ENCODE measurements around the gene NANOG. TPM values are rescaled to one million over a fixed set of nuclear protein-coding genes. Genes with fewer than 3 reads are reported as not detected.
"Not testable (repeated sequence)": the region's sequence is repeated elsewhere in the genome, so short reads cannot be mapped to it uniquely, and the experiment has no call there.

NANOG gene
- polyA plus RNA-seq, 3 donors: not detected

GRCh38 chr12:7797698-7798398, 8.6 kb downstream of the NANOG start:
- WGBS (ENCODE audit: insufficient coverage): 94% methylated on average over 8 of the region's 12 CpGs
- Mint-ChIP-seq H3K4me3 (no peak overlapping the region), H3K9me3 (no peaks in the 10 kb centered on the region), H3K4me1 (peaks cover 34% of the 10 kb centered on the region), H3K36me3 (no peaks in the 10 kb centered on the region), H3K27me3 (ENCODE audit: low read depth in 3 of 3) (peaks cover 0 to 2% (median 0%) of the 10 kb centered on the region in 3 donors), H3K27ac (peak overlapping the region in 1 of 7 donors; percentile 25)
- no peaks in the 10 kb centered on the region for H3K79me2 ChIP-seq (ENCODE audit: insufficient read depth, low read length)
- no peak for DNase-seq
- no peak for TF ChIP-seq CTCF (IDR thresholded peaks at IDR 0.05)
- H3K9ac ChIP-seq (ENCODE audit: insufficient read depth, low read length, poor library complexity, severe bottlenecking): no peak overlapping the region
- H3K4me3 ChIP-seq (replicated peaks in 1 of 3; ENCODE audit: low read depth in 2 of 3, low read length in 3 of 3): no peak overlapping the region
- H4K20me1 ChIP-seq (ENCODE audit: insufficient read depth, low read length): no peaks in the 10 kb centered on the region
- intact Hi-C loops (cut with micrococcal nuclease): loop anchor here in 1 of 2 donors (2.0 kb wide), 1 partner anchor 107 kb away; no protein-coding TSS in a partner anchor
- no peak overlapping the region for H3K27ac ChIP-seq (ENCODE audit: low read depth in 1 of 2, low read length in 2 of 2)
- no peaks in the 10 kb centered on the region for H3K27me3 ChIP-seq (ENCODE audit: control insufficient read depth in 2 of 2, insufficient read depth in 2 of 2, low read length in 2 of 2)
- H3K36me3 ChIP-seq (replicated peaks in 1 of 2; ENCODE audit: control insufficient read depth in 1 of 2, insufficient read depth in 2 of 2, low read length in 2 of 2): no peaks in the 10 kb centered on the region
- H3K4me1 ChIP-seq (ENCODE audit: control insufficient read depth in 1 of 2, insufficient read depth in 2 of 2, low read length in 2 of 2): peaks cover 15 to 26% of the 10 kb centered on the region in 2 donors
- no peak overlapping the region for H2AFZ ChIP-seq (ENCODE audit: insufficient read depth, low read depth, low read length, poor library complexity, severe bottlenecking)
- H3K9me3 ChIP-seq (replicated peaks in 1 of 2; ENCODE audit: control insufficient read depth in 1 of 2, insufficient read depth in 1 of 2, low read length in 2 of 2): no peaks in the 10 kb centered on the region
- H3K4me2 ChIP-seq (replicated peaks; ENCODE audit: extremely low read depth, low read length, poor library complexity, severe bottlenecking): no peak overlapping the region

- H3K9me3 ChIP-seq (replicated peaks in 1 of 2; ENCODE audit: control insufficient read depth in 1 of 2, insufficient read depth in 1 of 2, low read length in 2 of 2); H3K36me3 Mint-ChIP-seq; DNase-seq; H3K4me2 ChIP-seq (replicated peaks; ENCODE audit: extremely low read depth, low read length, poor library complexity, severe bottlenecking); H3K4me3 Mint-ChIP-seq; H3K27me3 ChIP-seq (ENCODE audit: control insufficient read depth in 2 of 2, insufficient read depth in 2 of 2, low read length in 2 of 2); H3K9ac ChIP-seq (ENCODE audit: insufficient read depth, low read length, poor library complexity, severe bottlenecking); H3K79me2 ChIP-seq (ENCODE audit: insufficient read depth, low read length); H3K27me3 Mint-ChIP-seq (ENCODE audit: low read depth in 3 of 3); H2AFZ ChIP-seq (ENCODE audit: insufficient read depth, low read depth, low read length, poor library complexity, severe bottlenecking); H3K27ac ChIP-seq (ENCODE audit: low read depth in 1 of 2, low read length in 2 of 2); H3K9me3 Mint-ChIP-seq; H3K27ac Mint-ChIP-seq; H4K20me1 ChIP-seq (ENCODE audit: insufficient read depth, low read length); H3K36me3 ChIP-seq (replicated peaks in 1 of 2; ENCODE audit: control insufficient read depth in 1 of 2, insufficient read depth in 2 of 2, low read length in 2 of 2); H3K4me3 ChIP-seq (replicated peaks in 1 of 3; ENCODE audit: low read depth in 2 of 3, low read length in 3 of 3): not testable (repeated sequence)
- intact Hi-C loops (cut with micrococcal nuclease): loop anchor here in 1 of 2 donors (2.0 kb wide), 1 partner anchor 106 kb away; no protein-coding TSS in a partner anchor
- peaks cover 5 to 16% of the 10 kb centered on the region in 2 donors for H3K4me1 ChIP-seq (ENCODE audit: control insufficient read depth in 1 of 2, insufficient read depth in 2 of 2, low read length in 2 of 2)
- no CpG with 5 or more reads among the region's 4 CpGs for WGBS (ENCODE audit: insufficient coverage)
- peaks cover 24% of the 10 kb centered on the region for H3K4me1 Mint-ChIP-seq
Measured at GRCh38 chr12:7798750-7799308, 9.6 kb downstream of the NANOG start.
